Gastroesophageal sphincter (tissue), 3 donors: Measurements from ENCODE around the gene AFDN.

Experiments
- POLR2AphosphoS5 ChIP-seq: sonication (generic); formaldehyde crosslinking; IDR thresholded peaks from one replicate; pipeline ENCODE4 v1.6.1; 2017; ENCODE audit warnings: antibody characterized with exemption
- TF ChIP-seq, protein P1 (sequence below), 4 experiments: fragments of 200-600 bp in 2 of 4; fragments of 450-650 bp in 2 of 4; sonication (generic) in 1 of 4; IDR thresholded peaks; one replicate each; pipeline ENCODE4 v1.5.1; 2017 to 2019; ENCODE audit warnings: antibody characterized with exemption in 4 of 4, mild to moderate bottlenecking in 2 of 4, moderate library complexity in 2 of 4

DNA sequence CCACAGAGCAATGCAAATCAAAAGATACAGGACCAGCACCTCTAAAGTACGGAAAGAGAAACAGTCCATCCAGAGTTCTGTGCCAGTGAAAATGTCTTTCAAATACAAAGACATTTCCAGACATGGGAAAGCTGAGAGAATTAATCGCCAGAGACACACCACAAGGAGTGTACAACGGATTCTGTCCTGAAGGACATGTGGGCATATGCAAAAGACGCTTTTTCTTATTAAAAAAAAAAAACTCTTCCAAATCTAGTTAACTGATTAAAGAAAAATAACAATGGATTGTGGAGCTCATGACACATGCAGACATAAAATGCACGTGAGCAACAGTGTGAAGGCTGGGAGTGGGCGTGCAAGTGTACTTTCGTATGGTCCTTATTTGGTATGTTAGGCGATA lies 193.5 kb downstream of the AFDN start:
- TF ChIP-seq, protein P1, sequence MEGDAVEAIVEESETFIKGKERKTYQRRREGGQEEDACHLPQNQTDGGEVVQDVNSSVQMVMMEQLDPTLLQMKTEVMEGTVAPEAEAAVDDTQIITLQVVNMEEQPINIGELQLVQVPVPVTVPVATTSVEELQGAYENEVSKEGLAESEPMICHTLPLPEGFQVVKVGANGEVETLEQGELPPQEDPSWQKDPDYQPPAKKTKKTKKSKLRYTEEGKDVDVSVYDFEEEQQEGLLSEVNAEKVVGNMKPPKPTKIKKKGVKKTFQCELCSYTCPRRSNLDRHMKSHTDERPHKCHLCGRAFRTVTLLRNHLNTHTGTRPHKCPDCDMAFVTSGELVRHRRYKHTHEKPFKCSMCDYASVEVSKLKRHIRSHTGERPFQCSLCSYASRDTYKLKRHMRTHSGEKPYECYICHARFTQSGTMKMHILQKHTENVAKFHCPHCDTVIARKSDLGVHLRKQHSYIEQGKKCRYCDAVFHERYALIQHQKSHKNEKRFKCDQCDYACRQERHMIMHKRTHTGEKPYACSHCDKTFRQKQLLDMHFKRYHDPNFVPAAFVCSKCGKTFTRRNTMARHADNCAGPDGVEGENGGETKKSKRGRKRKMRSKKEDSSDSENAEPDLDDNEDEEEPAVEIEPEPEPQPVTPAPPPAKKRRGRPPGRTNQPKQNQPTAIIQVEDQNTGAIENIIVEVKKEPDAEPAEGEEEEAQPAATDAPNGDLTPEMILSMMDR (IDR thresholded peaks at IDR 0.05): no peak
- no peak for TF ChIP-seq POLR2AphosphoS5
